HL-60 (cell line): Measurements from ENCODE around the gene RSPH10B2.
"Not testable (repeated sequence)": the region's sequence is repeated elsewhere in the genome, so short reads cannot be mapped to it uniquely, and the experiment has no call there.

ENCODE experiments used
- DNase-seq, 2 experiments: peaks; one replicate each; pipeline ENCODE4 v3.0.0-alpha.2; 2010 to 2020; ENCODE audit warnings: low read depth in 1 of 2, low spot score in 1 of 2
- H3K27ac ChIP-seq: fragments of 250-450 bp; sonication (Bioruptor Pico); replicated peaks from 2 replicates; pipeline ENCODE4 v1.5.1; 2020; ENCODE audit warnings: mild to moderate bottlenecking, moderate library complexity
- H3K27me3 ChIP-seq: fragments of 250-450 bp; sonication (Bioruptor Pico); 2 replicates; pipeline ENCODE4 v1.5.1; 2021; ENCODE audit warnings: mild to moderate bottlenecking, moderate library complexity; ENCODE audit not compliant: insufficient read depth, poor library complexity, severe bottlenecking
- H3K4me3 ChIP-seq: replicated peaks from 2 replicates; pipeline ENCODE4 v1.5.1; 2011; ENCODE audit warnings: mild to moderate bottlenecking, control low read depth, low read length; ENCODE audit not compliant: insufficient read depth
- GABPA ChIP-seq: IDR thresholded peaks from 2 replicates; pipeline ENCODE4 v1.6.1; 2012; ENCODE audit warnings: low read depth
- POLR2AphosphoS5 ChIP-seq: IDR thresholded peaks from 2 replicates; pipeline ENCODE4 v1.6.1; 2012; ENCODE audit warnings: low read depth
- REST ChIP-seq: IDR thresholded peaks from 2 replicates; pipeline ENCODE4 v1.6.1; 2012; ENCODE audit warnings: low read depth; ENCODE audit not compliant: insufficient replicate concordance
- SPI1 ChIP-seq: IDR thresholded peaks from 2 replicates; pipeline ENCODE4 v1.6.1; 2012; ENCODE audit warnings: low read depth, mild to moderate bottlenecking, borderline replicate concordance
- TF ChIP-seq, protein P1 (sequence below): IDR thresholded peaks from one replicate; pipeline ENCODE4 v1.5.1; 2011; ENCODE audit warnings: low read length, control low read depth, inconsistent platforms; ENCODE audit not compliant: insufficient read depth

RSPH10B2 gene

GRCh38 chr7:6833636-6834035, 79.7 kb downstream of the RSPH10B2 start:
- TF ChIP-seq REST = no peak
- TF ChIP-seq, protein P1, sequence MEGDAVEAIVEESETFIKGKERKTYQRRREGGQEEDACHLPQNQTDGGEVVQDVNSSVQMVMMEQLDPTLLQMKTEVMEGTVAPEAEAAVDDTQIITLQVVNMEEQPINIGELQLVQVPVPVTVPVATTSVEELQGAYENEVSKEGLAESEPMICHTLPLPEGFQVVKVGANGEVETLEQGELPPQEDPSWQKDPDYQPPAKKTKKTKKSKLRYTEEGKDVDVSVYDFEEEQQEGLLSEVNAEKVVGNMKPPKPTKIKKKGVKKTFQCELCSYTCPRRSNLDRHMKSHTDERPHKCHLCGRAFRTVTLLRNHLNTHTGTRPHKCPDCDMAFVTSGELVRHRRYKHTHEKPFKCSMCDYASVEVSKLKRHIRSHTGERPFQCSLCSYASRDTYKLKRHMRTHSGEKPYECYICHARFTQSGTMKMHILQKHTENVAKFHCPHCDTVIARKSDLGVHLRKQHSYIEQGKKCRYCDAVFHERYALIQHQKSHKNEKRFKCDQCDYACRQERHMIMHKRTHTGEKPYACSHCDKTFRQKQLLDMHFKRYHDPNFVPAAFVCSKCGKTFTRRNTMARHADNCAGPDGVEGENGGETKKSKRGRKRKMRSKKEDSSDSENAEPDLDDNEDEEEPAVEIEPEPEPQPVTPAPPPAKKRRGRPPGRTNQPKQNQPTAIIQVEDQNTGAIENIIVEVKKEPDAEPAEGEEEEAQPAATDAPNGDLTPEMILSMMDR = no peak
- TF ChIP-seq SPI1 = no peak
- no peak for TF ChIP-seq POLR2AphosphoS5
- no peak for TF ChIP-seq GABPA
- no peak overlapping the region for H3K27ac ChIP-seq
- H3K27me3 ChIP-seq = no peaks in the 10 kb centered on the region
- DNase-seq = no peak
- no peak overlapping the region for H3K4me3 ChIP-seq

GRCh38 chr7:6835521-6835920, 81.6 kb downstream of the RSPH10B2 start:
- H3K27ac ChIP-seq, H3K27me3 ChIP-seq, H3K4me3 ChIP-seq, DNase-seq: not testable (repeated sequence)

DNA sequence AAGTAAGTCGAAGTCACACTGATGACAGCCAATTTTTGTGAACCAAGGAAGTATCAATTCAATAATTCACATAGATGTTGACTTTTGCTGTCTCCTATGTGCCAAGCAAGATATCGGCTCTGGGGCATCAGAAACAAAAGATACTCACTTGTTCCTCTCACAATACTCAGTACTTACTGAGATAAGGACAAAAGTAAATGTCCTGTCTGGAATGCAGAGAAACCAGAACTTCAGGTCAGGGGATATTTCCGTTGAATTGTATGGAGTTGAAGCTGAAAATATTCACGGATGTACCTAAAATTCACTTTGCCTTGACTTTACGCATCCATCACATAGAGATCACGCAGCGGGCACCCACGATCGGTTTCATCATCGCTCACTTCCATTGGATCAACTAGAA, 83.2 kb downstream of the RSPH10B2 start:
- DNase-seq, H3K27me3 ChIP-seq, H3K27ac ChIP-seq, H3K4me3 ChIP-seq: not testable (repeated sequence)

GRCh38 chr7:6842278-6842921, 88.5 kb downstream of the RSPH10B2 start:
- not testable (repeated sequence) for H3K27ac ChIP-seq, H3K4me3 ChIP-seq, DNase-seq, H3K27me3 ChIP-seq

DNA sequence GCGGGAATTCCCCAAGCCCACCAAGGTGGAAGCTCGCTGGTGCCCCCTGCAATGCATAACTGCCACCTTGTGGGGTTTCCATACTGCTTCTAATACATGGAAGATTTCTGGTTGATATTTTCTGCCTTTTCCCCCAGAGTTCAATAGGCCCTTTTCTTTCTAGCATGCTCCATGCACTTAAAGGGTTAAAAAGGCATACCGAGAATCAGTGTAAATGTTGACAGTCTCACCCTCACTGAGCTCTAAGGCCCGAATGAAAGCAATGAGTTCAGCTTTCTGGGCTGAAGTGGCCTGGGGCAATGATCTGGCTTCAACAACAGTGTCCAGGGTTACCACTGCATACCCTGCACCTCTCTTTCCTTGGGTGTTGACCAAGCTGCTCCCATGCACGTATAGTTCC, 89.2 kb downstream of the RSPH10B2 start:
- not testable (repeated sequence) for H3K27me3 ChIP-seq, H3K4me3 ChIP-seq, DNase-seq, H3K27ac ChIP-seq

- not testable (repeated sequence) for H3K27me3 ChIP-seq, DNase-seq, H3K27ac ChIP-seq, H3K4me3 ChIP-seq
Observed at GRCh38 chr7:6843654-6844053, 89.8 kb downstream of the RSPH10B2 start.

- not testable (repeated sequence) for H3K27me3 ChIP-seq, H3K4me3 ChIP-seq, H3K27ac ChIP-seq
- DNase-seq = peak in 1 of 2 experiments; percentile 18
Observed at GRCh38 chr7:6845971-6846449, 92.1 kb downstream of the RSPH10B2 start.

GRCh38 chr7:6847751-6848150, 93.8 kb downstream of the RSPH10B2 start:
- not testable (repeated sequence) for H3K27me3 ChIP-seq, H3K4me3 ChIP-seq, DNase-seq, H3K27ac ChIP-seq
